HEK293 (cell line): ENCODE results near the gene JHY.

Experiments used
- CTCF ChIA-PET: fragments of 350-600 bp; formaldehyde crosslinking; extraction: SDS; loops from one replicate; lab custom pipeline; 2021; ENCODE audit warnings: antibody characterized with exemption; lab: Yijun Ruan, JAX
- POLR2A ChIA-PET: fragments of 300-600 bp; formaldehyde crosslinking; extraction: SDS; loops from one replicate; lab custom pipeline; 2020; ENCODE audit warnings: antibody characterized with exemption, inconsistent platforms; lab: Yijun Ruan, JAX
- H3K27ac ChIP-seq: fragments of 200-500 bp; sonication (Bioruptor generic); 2 replicates; pipeline ENCODE4 v1.5.1; 2014; ENCODE audit warnings: low read depth, low read length, control low read depth, inconsistent platforms; ENCODE audit errors: extremely low read depth
- H3K36me3 ChIP-seq, 2 experiments: fragments of 200-500 bp in 1 of 2; sonication (Bioruptor generic) in 1 of 2; 1 replicate in 1 of 2; 2 replicates in 1 of 2; pipeline ENCODE4 v1.5.1; 2014 to 2017; ENCODE audit warnings: inconsistent platforms in 2 of 2, low read length in 2 of 2; ENCODE audit not compliant: control insufficient read depth in 2 of 2, insufficient read depth in 1 of 2
- H3K4me1 ChIP-seq: fragments of 200-500 bp; sonication (Bioruptor generic); 2 replicates; pipeline ENCODE4 v1.5.1; 2014; ENCODE audit warnings: mild to moderate bottlenecking, low read length, inconsistent platforms; ENCODE audit not compliant: control insufficient read depth, insufficient read depth
- H3K4me3 ChIP-seq: 2 replicates; pipeline ENCODE4 v1.5.1; 2011; ENCODE audit warnings: low read depth, mild to moderate bottlenecking, control low read depth, low read length, moderate library complexity
- H3K9me3 ChIP-seq: fragments of 200-500 bp; sonication (Bioruptor generic); 2 replicates; pipeline ENCODE4 v1.5.1; 2014; ENCODE audit warnings: low read depth, low read length, inconsistent platforms; ENCODE audit not compliant: control insufficient read depth, insufficient read depth
- HOXA7 ChIP-seq: sonication (generic); formaldehyde crosslinking; IDR thresholded peaks from 2 replicates; pipeline ENCODE4 v1.8.1; 2022; ENCODE audit warnings: missing genetic modification reagents, borderline replicate concordance
- REPIN1 ChIP-seq: fragments of 450-650 bp; formaldehyde crosslinking; IDR thresholded peaks from 2 replicates; pipeline ENCODE4 v1.5.1; 2017; ENCODE audit warnings: missing biosample characterization, missing genetic modification characterization, low read depth
- YY2 ChIP-seq: fragments of 450-650 bp; formaldehyde crosslinking; IDR thresholded peaks from 2 replicates; pipeline ENCODE4 v1.5.1; 2016; ENCODE audit warnings: missing biosample characterization, missing genetic modification characterization
- ZBTB20 ChIP-seq: fragments of 450-650 bp; formaldehyde crosslinking; IDR thresholded peaks from 2 replicates; pipeline ENCODE4 v1.5.1; 2016; ENCODE audit warnings: missing biosample characterization, missing genetic modification characterization
- ZNF133 ChIP-seq: fragments of 450-650 bp; formaldehyde crosslinking; IDR thresholded peaks from 2 replicates; pipeline ENCODE4 v1.5.1; 2016; ENCODE audit warnings: missing biosample characterization, missing genetic modification characterization
- ZNF16 ChIP-seq: fragments of 450-650 bp; formaldehyde crosslinking; IDR thresholded peaks from 2 replicates; pipeline ENCODE4 v1.5.1; 2016; ENCODE audit warnings: low read depth, missing biosample characterization, missing genetic modification characterization
- ZNF239 ChIP-seq: fragments of 450-650 bp; formaldehyde crosslinking; IDR thresholded peaks from 2 replicates; pipeline ENCODE4 v1.5.1; 2016; ENCODE audit warnings: missing biosample characterization, missing genetic modification characterization
- ZNF266 ChIP-seq: fragments of 450-650 bp; formaldehyde crosslinking; IDR thresholded peaks from 2 replicates; pipeline ENCODE4 v1.5.1; 2016; ENCODE audit warnings: missing biosample characterization, missing genetic modification characterization, low read depth
- ZNF473 ChIP-seq: fragments of 450-650 bp; formaldehyde crosslinking; IDR thresholded peaks from 2 replicates; pipeline ENCODE4 v1.5.1; 2017; ENCODE audit warnings: missing biosample characterization, missing genetic modification characterization
- ZNF521 ChIP-seq: fragments of 450-650 bp; formaldehyde crosslinking; IDR thresholded peaks from 2 replicates; pipeline ENCODE4 v1.5.1; 2017; ENCODE audit warnings: missing biosample characterization, mild to moderate bottlenecking, missing genetic modification characterization
- ZNF561 ChIP-seq: fragments of 450-650 bp; IDR thresholded peaks from 2 replicates; pipeline ENCODE4 v1.5.1; 2018; ENCODE audit warnings: missing biosample characterization, missing genetic modification characterization, borderline replicate concordance
- ZNF571 ChIP-seq: fragments of 450-650 bp; formaldehyde crosslinking; IDR thresholded peaks from 2 replicates; pipeline ENCODE4 v1.5.0; 2017; ENCODE audit warnings: missing biosample characterization, missing genetic modification characterization
- ZNF623 ChIP-seq: fragments of 450-650 bp; formaldehyde crosslinking; IDR thresholded peaks from 2 replicates; pipeline ENCODE4 v1.5.1; 2016; ENCODE audit warnings: missing biosample characterization, missing genetic modification characterization
- ZNF664 ChIP-seq: fragments of 450-650 bp; formaldehyde crosslinking; IDR thresholded peaks from 2 replicates; pipeline ENCODE4 v1.5.1; 2016; ENCODE audit warnings: missing biosample characterization, missing genetic modification characterization
- ZNF707 ChIP-seq: fragments of 450-650 bp; formaldehyde crosslinking; IDR thresholded peaks from 2 replicates; pipeline ENCODE4 v1.5.1; 2016; ENCODE audit warnings: missing biosample characterization, missing genetic modification characterization
- ZNF768 ChIP-seq: fragments of 450-650 bp; formaldehyde crosslinking; IDR thresholded peaks from 2 replicates; pipeline ENCODE4 v1.5.1; 2018; ENCODE audit warnings: missing biosample characterization, mild to moderate bottlenecking, missing genetic modification characterization
- ZNF830 ChIP-seq: fragments of 450-650 bp; IDR thresholded peaks from 2 replicates; pipeline ENCODE4 v1.5.0; 2018; ENCODE audit warnings: missing biosample characterization, missing genetic modification characterization, low read depth, mild to moderate bottlenecking, moderate library complexity
- ZXDB ChIP-seq: fragments of 450-650 bp; formaldehyde crosslinking; IDR thresholded peaks from 2 replicates; pipeline ENCODE4 v1.5.1; 2016; ENCODE audit warnings: missing biosample characterization, missing genetic modification characterization
- TF ChIP-seq, protein P1 (sequence below): fragments of 450-650 bp; formaldehyde crosslinking; IDR thresholded peaks from 2 replicates; pipeline ENCODE4 v1.5.1; 2016; ENCODE audit warnings: missing biosample characterization, missing genetic modification characterization
- TF ChIP-seq, protein P2 (sequence below): fragments of 450-650 bp; formaldehyde crosslinking; IDR thresholded peaks from 2 replicates; pipeline ENCODE4 v1.5.1; 2017; ENCODE audit warnings: missing biosample characterization, missing genetic modification characterization
- TF ChIP-seq, protein P3 (sequence below): fragments of 450-650 bp; formaldehyde crosslinking; IDR thresholded peaks from 2 replicates; pipeline ENCODE4 v1.5.1; 2016; ENCODE audit warnings: missing biosample characterization, missing genetic modification characterization, borderline replicate concordance

Gene JHY

GRCh38 chr11:122852796-122853160 is 29.8 kb upstream of the JHY start:
- Histone ChIP-seq H3K9me3 (no peaks in the 10 kb centered on the region), H3K4me3 (no peak overlapping the region)
- no peak for TF ChIP-seq ZNF266 (tag by site-specific recombination)
- TF ChIP-seq ZNF521 (tag by site-specific recombination) = no peak
- TF ChIP-seq, protein P1, sequence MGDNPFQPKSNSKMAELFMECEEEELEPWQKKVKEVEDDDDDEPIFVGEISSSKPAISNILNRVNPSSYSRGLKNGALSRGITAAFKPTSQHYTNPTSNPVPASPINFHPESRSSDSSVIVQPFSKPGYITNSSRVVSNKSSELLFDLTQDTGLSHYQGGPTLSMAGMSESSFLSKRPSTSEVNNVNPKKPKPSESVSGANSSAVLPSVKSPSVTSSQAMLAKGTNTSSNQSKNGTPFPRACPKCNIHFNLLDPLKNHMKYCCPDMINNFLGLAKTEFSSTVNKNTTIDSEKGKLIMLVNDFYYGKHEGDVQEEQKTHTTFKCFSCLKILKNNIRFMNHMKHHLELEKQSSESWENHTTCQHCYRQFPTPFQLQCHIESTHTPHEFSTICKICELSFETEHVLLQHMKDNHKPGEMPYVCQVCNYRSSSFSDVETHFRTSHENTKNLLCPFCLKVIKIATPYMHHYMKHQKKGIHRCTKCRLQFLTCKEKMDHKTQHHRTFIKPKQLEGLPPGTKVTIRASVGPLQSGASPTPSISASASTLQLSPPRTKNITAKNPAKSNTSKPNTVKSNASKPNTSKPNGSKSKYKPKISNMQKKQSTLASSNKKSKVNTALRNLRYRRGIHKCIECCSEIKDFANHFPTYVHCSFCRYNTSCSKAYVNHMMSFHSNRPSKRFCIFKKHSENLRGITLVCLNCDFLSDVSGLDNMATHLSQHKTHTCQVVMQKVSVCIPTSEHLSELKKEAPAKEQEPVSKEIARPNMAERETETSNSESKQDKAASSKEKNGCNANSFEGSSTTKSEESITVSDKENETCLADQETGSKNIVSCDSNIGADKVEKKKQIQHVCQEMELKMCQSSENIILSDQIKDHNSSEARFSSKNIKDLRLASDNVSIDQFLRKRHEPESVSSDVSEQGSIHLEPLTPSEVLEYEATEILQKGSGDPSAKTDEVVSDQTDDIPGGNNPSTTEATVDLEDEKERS (tag by site-specific recombination) = no peak
- no peak for TF ChIP-seq ZNF623 (tag by site-specific recombination)
- no peak for TF ChIP-seq ZNF561
- TF ChIP-seq ZNF473 (tag by site-specific recombination) = no peak
- TF ChIP-seq, protein P2, sequence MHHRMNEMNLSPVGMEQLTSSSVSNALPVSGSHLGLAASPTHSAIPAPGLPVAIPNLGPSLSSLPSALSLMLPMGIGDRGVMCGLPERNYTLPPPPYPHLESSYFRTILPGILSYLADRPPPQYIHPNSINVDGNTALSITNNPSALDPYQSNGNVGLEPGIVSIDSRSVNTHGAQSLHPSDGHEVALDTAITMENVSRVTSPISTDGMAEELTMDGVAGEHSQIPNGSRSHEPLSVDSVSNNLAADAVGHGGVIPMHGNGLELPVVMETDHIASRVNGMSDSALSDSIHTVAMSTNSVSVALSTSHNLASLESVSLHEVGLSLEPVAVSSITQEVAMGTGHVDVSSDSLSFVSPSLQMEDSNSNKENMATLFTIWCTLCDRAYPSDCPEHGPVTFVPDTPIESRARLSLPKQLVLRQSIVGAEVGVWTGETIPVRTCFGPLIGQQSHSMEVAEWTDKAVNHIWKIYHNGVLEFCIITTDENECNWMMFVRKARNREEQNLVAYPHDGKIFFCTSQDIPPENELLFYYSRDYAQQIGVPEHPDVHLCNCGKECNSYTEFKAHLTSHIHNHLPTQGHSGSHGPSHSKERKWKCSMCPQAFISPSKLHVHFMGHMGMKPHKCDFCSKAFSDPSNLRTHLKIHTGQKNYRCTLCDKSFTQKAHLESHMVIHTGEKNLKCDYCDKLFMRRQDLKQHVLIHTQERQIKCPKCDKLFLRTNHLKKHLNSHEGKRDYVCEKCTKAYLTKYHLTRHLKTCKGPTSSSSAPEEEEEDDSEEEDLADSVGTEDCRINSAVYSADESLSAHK (tag by site-specific recombination) = no peak
- TF ChIP-seq ZNF664 = no peak
- no peak for TF ChIP-seq REPIN1 (tag by site-specific recombination)
- TF ChIP-seq, all 188 proteins: peak for 0
- ChIA-PET CTCF (interaction anchor here (0.5 to 8.1 kb wide), 30 partner anchors 12 to 272 kb away, joined by 3 to 131 read pairs (median 6); no protein-coding TSS in a partner anchor), POLR2A (interaction anchor here (1.4 kb wide), 1 partner anchor 209 kb away, joined by 4 read pairs; the partner anchor contains the start of gene HSPA8)
- Histone ChIP-seq H3K4me1 (0 out of 2 replicates have a peak, but pooled peaks cover 3% of the 10 kb centered on the region), H3K27ac (no peak overlapping the region), H3K36me3 (no peaks in the 10 kb centered on the region)

GRCh38 chr11:122853261-122853660 is 29.3 kb upstream of the JHY start:
- ChIA-PET POLR2A (interaction anchor here (1.4 kb wide), 1 partner anchor 209 kb away, joined by 4 read pairs; the partner anchor contains the start of gene HSPA8), CTCF (interaction anchor here (0.6 to 8.1 kb wide), 35 partner anchors 9 to 931 kb away, joined by 3 to 131 read pairs (median 6); partner anchors contain the start of gene CRTAM)
- no peak overlapping the region for H3K27ac ChIP-seq
- H3K4me1 ChIP-seq = 0 out of 2 replicates have a peak, but pooled peaks cover 3% of the 10 kb centered on the region
- no peaks in the 10 kb centered on the region for H3K9me3 ChIP-seq
- no peaks in the 10 kb centered on the region for H3K36me3 ChIP-seq
- no peak overlapping the region for H3K4me3 ChIP-seq
- no peak for TF ChIP-seq ZNF16 (tag by site-specific recombination)
- TF ChIP-seq, protein P1 (tag by site-specific recombination) = no peak
- no peak for TF ChIP-seq ZNF768
- no peak for TF ChIP-seq YY2 (tag by site-specific recombination)
- no peak for TF ChIP-seq HOXA7
- TF ChIP-seq ZNF830 (tag by site-specific recombination) = no peak
- TF ChIP-seq ZNF707 (tag by site-specific recombination) = no peak
- no peak for TF ChIP-seq ZNF133 (tag by site-specific recombination)
- TF ChIP-seq ZXDB (tag by site-specific recombination) = no peak
- TF ChIP-seq ZNF561 = no peak
- TF ChIP-seq ZNF571 (tag by site-specific recombination) = no peak
- no peak for TF ChIP-seq ZBTB20
- TF ChIP-seq ZNF239 (tag by site-specific recombination) = no peak
- TF ChIP-seq, protein P3, sequence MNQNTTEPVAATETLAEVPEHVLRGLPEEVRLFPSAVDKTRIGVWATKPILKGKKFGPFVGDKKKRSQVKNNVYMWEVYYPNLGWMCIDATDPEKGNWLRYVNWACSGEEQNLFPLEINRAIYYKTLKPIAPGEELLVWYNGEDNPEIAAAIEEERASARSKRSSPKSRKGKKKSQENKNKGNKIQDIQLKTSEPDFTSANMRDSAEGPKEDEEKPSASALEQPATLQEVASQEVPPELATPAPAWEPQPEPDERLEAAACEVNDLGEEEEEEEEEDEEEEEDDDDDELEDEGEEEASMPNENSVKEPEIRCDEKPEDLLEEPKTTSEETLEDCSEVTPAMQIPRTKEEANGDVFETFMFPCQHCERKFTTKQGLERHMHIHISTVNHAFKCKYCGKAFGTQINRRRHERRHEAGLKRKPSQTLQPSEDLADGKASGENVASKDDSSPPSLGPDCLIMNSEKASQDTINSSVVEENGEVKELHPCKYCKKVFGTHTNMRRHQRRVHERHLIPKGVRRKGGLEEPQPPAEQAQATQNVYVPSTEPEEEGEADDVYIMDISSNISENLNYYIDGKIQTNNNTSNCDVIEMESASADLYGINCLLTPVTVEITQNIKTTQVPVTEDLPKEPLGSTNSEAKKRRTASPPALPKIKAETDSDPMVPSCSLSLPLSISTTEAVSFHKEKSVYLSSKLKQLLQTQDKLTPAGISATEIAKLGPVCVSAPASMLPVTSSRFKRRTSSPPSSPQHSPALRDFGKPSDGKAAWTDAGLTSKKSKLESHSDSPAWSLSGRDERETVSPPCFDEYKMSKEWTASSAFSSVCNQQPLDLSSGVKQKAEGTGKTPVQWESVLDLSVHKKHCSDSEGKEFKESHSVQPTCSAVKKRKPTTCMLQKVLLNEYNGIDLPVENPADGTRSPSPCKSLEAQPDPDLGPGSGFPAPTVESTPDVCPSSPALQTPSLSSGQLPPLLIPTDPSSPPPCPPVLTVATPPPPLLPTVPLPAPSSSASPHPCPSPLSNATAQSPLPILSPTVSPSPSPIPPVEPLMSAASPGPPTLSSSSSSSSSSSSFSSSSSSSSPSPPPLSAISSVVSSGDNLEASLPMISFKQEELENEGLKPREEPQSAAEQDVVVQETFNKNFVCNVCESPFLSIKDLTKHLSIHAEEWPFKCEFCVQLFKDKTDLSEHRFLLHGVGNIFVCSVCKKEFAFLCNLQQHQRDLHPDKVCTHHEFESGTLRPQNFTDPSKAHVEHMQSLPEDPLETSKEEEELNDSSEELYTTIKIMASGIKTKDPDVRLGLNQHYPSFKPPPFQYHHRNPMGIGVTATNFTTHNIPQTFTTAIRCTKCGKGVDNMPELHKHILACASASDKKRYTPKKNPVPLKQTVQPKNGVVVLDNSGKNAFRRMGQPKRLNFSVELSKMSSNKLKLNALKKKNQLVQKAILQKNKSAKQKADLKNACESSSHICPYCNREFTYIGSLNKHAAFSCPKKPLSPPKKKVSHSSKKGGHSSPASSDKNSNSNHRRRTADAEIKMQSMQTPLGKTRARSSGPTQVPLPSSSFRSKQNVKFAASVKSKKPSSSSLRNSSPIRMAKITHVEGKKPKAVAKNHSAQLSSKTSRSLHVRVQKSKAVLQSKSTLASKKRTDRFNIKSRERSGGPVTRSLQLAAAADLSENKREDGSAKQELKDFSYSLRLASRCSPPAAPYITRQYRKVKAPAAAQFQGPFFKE (tag by site-specific recombination) = no peak
